ENCODE data around the gene ATP5MG. TPM values are rescaled to one million over a fixed set of nuclear protein-coding genes. Genes with fewer than 3 reads are reported as not detected.
"Not testable (repeated sequence)": the region's sequence is repeated elsewhere in the genome, so short reads cannot be mapped to it uniquely, and the experiment has no call there.

ATP5MG gene
- total RNA-seq, 2 donors from 2014 or later: 121 to 146 TPM

DNA sequence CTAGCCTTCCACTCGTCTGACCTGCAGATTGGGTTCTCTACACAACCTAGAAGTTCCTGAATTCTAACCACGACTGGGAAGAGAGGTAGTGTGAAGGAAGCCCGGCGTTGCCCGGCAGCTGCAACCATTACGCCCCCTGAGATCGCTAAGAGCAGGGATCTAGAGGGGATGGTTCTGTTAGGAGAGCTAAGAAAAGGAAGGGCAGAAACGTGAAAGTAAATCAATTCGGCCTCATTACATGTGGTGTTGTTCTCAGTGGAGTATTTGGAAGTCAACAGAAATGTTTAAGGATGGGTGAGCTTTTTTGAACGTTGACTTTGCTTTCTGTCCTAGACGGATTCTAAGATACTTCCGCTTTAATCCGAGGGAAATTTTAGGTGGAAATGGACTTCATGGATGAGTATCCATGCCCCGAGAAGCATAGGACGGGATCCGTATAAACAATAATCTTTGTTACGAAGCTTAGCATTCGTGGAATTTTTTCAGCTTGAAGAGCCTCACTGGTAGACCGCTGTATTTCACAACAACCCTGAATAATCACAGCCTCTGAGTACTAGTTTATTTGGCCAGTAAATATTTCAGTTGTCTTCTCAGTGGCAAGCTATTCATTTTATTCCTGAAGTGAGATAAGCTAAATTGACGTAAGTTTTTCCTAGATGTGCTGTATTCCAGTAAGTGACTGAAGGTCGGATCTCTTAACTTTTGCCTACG lies 629 bp downstream of the ATP5MG start:
- intact Hi-C loops (cut with DNase I): loop anchor here in 1 of 2 donors (5.0 kb wide), 1 partner anchor 85 kb away; no protein-coding TSS in a partner anchor
- no peak for DNase-seq (ENCODE audit: low spot score)

DNA sequence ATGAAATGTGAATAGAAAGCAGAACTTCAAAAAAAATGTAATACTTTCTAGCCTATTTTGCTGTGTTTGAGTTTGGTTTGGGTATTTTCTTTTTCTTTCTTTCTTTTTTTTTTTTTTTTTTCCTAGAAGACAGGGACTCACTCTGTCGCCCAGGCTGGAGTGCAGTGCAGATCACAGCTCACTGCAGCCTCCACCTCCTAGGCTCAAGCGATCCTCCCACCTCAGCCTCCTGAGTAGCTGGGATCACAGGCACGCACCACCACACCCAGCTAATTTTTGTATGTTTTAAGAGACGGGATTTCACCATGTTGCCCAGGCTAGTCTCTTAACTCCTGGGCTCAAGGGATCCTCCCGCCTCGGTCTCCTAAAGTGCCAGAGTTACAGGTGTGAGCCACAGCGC lies 1.2 kb downstream of the ATP5MG start:
- DNase-seq (ENCODE audit: low spot score): not testable (repeated sequence)
- intact Hi-C loops (cut with DNase I): loop anchor here in 1 of 2 donors (5.0 kb wide), 1 partner anchor 85 kb away; no protein-coding TSS in a partner anchor

DNA sequence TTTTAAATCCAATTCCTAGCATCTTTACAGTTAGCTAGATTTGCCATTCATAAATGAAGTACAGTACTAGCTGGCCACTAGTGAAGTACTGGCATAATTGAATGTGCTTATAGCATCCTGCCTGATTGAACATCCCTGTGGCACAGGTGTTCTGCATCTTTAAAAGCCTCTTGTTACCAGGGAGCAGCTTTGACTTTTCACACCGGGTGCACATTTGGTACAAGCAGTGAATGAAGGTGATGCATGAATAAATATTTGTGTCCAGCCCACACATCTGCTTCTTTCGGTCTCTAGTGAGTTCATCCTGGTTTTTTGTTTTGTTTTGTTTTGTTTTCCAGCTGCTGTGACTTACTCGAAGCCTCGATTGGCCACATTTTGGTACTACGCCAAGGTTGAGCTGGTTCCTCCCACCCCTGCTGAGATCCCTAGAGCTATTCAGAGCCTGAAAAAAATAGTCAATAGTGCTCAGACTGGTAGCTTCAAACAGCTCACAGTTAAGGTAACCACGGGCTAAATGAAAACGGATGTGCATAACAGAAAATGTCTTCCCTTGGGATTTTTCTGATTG lies 5.3 kb downstream of the ATP5MG start:
- intact Hi-C loops (cut with DNase I): no loop called here
- no peak for DNase-seq (ENCODE audit: low spot score)

DNA sequence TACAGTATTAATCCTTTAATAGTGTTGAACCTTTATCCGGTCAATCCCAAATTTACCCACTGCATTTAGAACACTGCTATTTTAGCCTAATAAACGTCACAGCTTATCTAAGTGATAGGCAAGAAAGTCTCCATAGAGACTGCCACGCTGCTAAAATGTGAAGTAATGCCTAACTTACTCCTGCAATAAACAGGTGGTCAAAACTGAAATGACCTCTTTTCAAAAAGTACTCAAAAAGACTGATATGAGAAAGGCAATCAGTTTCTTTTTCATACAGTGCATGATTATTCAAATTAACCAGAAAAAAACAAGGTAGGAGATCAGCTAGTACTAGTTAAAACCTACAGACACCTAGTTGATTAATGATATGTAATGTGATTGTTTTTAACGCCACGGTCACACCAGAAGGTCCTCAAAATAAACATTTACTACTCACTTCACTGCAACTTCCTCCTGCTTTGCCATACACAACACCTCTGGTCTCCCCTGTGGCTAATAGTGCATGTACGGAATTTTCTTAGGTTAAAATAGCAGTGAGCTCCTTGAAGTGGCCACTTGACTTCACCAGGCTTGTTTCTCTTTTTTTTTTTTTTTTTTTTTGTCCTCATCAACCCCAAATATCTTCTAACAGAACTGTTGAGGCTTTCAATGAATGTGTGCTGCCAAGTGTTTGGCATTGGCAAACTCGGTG lies 8.8 kb downstream of the ATP5MG start:
- DNase-seq (ENCODE audit: low spot score): no peak
- intact Hi-C loops (cut with DNase I): no loop called here

DNA sequence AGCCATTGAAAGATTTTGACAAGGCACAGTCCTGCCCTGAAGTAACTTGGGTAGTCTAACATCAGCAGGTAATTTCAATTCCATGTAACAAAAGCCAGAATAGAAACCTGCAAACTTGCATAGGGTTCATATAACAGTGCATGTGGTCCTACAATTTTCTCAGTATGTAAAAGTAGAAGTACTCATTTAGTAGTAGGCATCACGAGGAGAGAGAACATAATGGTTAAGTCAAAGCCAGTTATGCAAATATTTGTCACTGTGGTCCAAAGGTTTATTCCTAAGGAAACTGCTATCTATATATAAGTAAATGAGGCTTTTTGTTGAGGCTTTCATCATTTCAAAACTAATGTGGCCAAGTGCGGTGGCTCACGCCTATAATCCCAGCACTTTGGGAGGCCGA lies 10.1 kb downstream of the ATP5MG start:
- no peak for DNase-seq (ENCODE audit: low spot score)
- intact Hi-C loops (cut with DNase I): no loop called here

DNA sequence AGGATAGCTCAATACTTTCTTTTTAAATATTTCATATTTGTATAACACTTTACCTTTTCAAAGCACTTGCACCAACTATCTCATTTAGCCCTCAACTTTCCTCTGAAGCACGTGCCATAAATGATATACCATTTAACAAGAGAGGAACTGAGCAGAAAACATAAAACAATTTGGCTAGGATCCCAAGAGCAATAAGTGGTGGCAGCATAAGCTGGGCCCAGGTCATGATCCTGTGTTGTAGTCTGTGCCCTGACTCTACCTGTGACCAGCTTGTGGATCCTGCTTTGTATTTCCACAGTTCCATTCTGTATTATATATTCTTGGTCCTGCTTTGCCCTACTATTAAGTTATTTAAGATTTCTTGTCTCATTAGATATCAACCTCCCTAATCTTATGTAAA lies 11.5 kb downstream of the ATP5MG start:
- intact Hi-C loops (cut with DNase I): no loop called here

DNA sequence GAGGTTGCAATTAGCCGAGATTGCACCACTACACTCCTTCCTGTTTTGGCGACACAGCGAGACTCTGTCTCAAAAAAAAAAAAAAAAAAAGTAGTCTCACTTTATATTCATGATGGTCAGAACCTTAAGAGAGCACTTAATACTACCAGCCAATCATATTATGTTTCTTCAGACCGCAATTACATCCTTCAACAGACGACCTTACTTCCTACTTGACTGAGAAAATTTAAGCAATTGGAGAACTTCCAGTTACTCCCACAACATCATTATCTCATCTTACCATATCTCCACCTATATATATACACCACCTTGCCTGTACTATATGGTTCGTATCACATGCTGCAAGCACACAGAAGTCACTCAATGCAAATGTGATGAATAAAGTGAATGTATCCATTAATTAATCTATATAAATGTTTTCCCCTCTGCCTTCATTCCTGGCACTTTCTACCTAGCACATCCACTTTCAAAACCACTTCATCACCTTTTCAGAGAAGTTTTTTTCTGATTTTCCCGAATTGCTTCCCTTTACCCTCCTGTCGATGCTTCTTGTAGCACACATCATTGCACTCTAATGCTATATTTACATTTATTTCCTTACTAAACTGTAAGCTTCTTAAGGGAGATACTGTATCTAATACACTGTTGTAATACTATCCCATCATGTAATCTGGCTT lies 13.8 kb downstream of the ATP5MG start:
- no peak for DNase-seq (ENCODE audit: low spot score)
- intact Hi-C loops (cut with DNase I): no loop called here

More for the DNA sequence above, 11.5 kb downstream of the ATP5MG start:
- DNase-seq (ENCODE audit: low spot score): no peak

DNA sequence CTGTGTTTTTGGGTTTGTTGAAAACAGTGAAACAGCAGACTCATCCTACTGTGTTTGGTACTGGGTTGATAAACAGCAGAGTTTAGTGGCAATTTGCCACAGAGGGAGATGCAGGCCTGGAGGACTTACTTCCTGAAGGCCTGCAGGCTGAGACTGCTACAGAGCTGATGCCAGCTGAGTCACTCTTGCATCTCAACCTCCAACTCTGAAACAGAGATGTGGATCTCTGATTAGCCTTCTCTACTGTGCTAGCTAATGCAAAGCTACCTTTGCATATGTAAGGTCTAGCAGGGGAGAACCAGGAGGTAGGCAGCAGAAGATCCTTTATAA lies 14.3 kb downstream of the ATP5MG start:
- no peak for DNase-seq (ENCODE audit: low spot score)
- intact Hi-C loops (cut with DNase I): no loop called here

DNA sequence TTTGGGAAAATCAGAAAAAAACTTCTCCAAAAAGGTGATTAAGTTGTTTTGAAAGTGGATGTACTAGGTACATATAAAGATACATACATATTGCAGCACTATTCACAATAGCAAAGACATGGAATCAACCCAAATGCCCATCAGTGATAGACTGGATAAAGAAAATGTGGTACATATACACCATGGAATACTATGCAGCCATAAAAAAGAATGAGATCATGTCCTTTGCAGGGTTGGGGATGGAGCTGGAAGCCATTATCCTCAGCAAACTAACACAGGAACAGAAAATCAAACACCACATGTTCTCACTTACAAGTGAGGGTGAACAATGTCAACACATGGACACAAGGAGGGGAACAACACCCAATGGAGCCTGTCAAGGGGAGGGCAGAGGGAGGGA lies 15.5 kb downstream of the ATP5MG start:
- intact Hi-C loops (cut with DNase I); DNase-seq (ENCODE audit: low spot score): not testable (repeated sequence)

DNA sequence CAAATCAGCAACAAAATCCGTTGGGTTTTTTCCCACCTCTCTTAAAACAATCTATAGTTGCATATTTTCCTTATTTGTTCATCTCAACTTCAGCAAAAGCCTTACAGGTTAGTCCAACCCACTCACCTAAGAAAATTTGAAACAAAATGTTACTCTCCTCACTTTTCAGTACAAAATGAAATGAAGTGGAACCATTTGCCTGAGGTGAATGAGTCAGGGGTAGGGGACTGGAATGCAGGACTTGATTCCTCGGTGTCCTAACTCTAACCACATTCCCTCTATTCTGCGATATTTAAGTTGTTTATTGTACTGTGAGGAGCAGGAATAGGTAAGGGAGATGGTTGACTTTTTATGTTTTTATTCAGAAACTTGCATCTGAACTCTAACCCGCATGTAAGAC lies 16.4 kb downstream of the ATP5MG start:
- intact Hi-C loops (cut with DNase I): no loop called here
- DNase-seq (ENCODE audit: low spot score): no peak

DNA sequence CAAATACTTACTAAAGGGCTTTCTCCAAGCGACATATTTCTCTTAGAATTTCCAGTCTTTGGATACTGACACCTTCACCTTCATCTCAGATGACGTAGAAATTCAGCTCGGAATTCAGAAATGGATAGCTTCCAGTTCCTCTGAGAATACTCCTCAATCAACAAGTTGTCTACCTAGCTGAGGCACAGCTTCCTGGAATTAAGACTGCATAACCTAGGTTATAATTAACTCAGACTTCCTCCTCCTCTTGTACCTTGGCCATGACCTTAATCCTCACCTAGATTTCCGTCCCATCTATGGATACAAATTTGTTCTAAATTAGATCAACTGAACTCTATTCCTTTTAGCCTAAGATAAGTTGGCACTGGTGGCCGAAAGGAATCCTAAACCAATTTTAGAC lies 17.4 kb downstream of the ATP5MG start:
- DNase-seq (ENCODE audit: low spot score): no peak
- intact Hi-C loops (cut with DNase I): no loop called here

DNA sequence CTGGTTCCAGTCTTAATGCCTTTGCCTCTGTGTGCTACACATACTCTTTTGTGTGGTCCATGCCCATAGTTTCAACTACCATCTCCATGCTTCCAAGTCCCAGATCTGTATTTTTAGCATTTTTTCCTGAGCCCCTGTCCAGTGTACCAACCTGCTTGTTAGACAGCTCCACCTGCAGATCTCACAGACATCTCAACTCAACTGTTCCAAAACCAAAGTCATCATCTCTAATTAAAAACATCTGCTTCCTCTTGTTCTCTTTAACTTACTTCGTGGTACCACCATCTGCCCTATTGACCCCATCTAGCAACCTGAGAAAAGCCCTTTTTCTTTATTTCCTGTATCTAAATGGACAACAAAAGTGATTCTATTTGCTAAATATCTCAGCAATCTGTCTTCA lies 26.3 kb downstream of the ATP5MG start:
- intact Hi-C loops (cut with DNase I): no loop called here
- DNase-seq (ENCODE audit: low spot score): no peak

DNA sequence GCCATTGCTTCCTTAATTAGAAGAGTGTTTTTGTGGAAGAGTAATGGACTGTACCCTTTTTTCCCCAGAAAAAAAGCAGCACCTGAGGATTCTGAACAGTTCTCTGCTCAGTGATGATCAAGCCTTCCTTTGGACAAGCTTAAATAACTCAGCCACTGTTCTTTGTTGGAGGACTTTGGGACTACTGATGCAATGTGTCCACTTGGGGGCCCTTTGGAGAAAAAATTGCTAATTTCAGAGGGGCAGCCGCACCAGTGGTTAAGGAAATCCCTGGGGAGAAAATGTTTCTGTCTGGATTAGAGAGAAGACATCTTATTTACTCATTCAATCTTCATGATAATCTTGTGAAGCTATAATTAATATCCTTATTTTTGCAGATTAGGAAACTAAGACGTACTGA lies 29.6 kb downstream of the ATP5MG start:
- intact Hi-C loops (cut with DNase I): no loop called here
- DNase-seq (ENCODE audit: low spot score): no peak

DNA sequence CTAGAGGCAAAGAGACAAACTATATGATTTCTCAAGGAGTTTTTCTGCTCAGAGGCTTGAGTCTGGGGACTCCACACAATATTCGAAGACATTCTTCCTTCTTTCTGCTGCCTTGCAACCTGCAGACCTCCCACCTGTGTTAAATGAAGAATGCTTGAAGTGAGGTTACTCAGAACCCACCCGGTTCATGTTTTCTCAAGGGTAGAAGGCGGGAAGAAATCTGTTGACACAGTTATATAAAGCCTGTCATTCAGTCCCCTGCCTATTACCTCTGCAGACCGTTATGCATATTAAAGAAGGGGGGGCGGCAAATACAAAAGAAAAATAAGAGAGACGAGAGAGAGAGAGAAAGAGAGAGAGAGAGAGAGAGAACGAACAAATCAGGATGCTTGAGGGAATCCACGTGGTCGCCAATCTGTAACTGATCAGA lies 32.7 kb downstream of the ATP5MG start:
- intact Hi-C loops (cut with DNase I): no loop called here
- DNase-seq (ENCODE audit: low spot score): no peak

DNA sequence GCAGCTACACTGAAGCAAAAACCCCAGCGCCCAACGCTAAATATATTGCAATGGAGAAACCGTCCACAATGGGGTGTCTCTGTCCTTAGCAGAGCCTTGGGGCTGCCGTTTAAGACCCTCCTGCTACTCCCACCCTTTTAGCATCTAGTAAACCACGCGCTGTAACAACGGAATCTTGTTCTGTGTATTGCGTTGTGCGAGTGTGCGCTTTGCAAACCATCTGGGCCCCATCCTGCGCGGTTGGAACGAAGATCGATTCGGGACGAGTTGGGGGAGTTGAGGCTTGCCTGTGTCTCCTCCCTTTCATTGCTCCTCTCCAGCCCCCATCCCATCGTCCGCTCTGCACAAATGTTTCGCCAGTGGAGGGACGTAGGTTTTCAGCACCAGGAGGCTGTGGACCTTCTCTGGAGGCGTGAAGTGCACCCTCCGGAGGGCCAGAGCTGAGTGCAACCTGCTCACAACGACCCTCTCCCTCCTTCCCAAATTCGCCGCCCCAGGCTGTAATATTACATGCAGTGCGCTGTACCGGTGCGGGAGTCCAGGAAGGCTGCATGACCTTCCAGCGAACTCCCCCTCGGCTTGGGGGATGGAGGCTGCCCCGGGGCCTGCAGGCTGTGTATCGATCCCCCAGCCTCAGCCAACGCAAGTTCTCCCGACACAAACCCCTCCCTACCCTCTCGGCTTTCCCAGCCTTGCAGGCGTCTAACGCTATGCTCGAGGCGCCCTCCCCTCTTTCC lies 33.3 kb downstream of the ATP5MG start:
- DNase-seq (ENCODE audit: low spot score): no peak
- intact Hi-C loops (cut with DNase I): no loop called here

DNA sequence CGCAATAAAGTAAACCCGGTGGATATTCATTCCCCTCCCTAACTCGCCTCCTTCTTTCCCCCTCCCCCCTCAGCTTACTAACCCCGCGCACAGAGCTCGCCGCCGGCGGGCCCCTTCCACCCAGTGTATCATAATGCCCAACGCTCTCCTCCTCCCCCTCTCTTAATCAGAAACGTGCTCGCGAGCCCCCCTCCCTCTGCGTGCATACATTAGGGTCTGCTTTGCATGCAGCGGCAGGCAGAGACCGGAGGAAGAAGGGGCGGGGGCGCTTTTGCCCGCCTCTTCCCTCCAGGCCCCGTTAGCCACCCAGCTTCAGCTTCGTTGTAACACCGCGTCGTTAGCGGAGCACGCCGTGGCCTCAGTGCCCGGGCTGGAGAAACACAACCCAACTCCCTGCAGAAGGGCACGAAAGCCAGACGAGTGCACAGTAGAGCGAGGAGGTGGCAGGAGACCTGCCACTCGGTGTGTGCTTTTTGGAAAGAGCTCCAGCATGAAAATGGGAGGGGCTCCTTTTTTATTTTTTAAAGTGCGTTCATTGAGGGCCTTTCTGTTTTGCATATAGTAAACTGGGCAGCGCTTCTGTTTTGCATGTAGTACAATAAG lies 34.0 kb downstream of the ATP5MG start:
- intact Hi-C loops (cut with DNase I): no loop called here

DNA sequence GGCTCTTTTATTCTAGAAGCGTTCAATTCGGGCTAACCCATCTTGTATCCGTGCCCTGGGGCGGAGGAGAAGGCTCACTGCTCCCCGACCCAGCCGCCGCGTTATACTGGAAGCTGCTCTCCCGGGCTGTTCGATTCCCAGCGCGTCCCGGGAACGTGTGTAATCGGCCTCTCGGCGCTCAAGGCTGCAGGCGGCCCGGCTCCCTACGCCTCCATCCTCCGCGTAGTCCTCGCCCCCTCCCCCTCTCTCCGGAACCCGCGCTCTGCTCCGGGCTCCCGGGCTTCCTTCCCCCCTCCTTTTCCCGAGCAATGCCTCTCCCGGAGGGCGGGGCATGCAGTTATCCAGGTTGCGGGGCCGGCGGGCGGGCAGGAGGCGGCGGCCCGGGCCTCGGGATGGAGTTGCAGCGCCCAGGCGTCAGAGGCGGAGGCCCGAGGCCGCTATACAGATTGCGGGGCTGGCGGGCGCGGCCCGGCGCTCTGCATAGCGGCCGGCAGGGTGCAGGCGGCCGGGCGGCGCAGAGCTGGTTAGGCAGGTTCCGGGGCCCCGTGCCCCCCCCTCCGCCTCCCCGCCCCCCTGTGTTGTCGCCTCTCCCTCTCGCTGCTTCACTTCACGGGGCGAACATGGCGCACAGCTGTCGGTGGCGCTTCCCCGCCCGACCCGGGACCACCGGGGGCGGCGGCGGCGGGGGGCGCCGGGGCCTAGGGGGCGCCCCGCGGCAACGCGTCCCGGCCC lies 34.7 kb downstream of the ATP5MG start, which contains the start of gene KMT2A:
TSS of gene KMT2A (plus strand) at position 600 of the 732 bp plus-strand sequence. CDS start at position 621, 21 bp downstream.
- intact Hi-C loops (cut with DNase I): no loop called here

More for the DNA sequence above, 34.0 kb downstream of the ATP5MG start:
- peak; percentile 83 for DNase-seq (ENCODE audit: low spot score)

DNA sequence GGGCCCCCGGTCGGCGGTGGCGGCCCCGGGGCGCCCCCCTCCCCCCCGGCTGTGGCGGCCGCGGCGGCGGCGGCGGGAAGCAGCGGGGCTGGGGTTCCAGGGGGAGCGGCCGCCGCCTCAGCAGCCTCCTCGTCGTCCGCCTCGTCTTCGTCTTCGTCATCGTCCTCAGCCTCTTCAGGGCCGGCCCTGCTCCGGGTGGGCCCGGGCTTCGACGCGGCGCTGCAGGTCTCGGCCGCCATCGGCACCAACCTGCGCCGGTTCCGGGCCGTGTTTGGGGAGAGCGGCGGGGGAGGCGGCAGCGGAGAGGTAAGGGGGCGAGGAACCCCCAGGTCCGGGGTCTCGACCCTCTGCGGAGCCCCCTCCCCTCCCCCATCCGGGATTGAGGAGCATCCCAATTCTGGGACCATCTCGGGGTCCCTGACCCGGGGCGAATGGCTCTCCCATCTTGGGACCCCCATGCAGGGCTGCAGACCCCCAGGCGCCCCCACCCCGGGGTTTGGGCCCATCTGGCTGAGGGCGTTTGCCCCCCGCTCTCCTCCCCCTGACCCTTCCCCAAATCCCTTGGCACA lies 35.3 kb downstream of the ATP5MG start:
- intact Hi-C loops (cut with DNase I): no loop called here
- peak; percentile 83 for DNase-seq (ENCODE audit: low spot score)

More for the DNA sequence above, 34.7 kb downstream of the ATP5MG start, which contains the start of gene KMT2A:
- DNase-seq (ENCODE audit: low spot score): peak; percentile 99
